Activated naive CD8-positive, alpha-beta T cell treated with anti-CD3 and anti-CD28 coated beads, Interleukin-2, amount 50 U/mL, for 24 hours (primary cell): ENCODE data around the gene DDIT3.

Source experiments
- ATAC-seq: fragments of 150-1000 bp; cut with Tn5 transposase; one replicate; pipeline ENCODE4 v1.10.0; 2021
- DNase-seq: peaks from one replicate; pipeline ENCODE4 v3.0.0; 2021
- H3K27ac Mint-ChIP-seq: one replicate; pipeline ENCODE4 v1.8.0; 2021; ENCODE audit warnings: mild to moderate bottlenecking, mixed read lengths
- H3K27me3 Mint-ChIP-seq: one replicate; pipeline ENCODE4 v1.8.0; 2021; ENCODE audit warnings: mixed read lengths
- H3K36me3 Mint-ChIP-seq: one replicate; pipeline ENCODE4 v1.8.0; 2021; ENCODE audit warnings: low read depth, mixed read lengths
- H3K4me1 Mint-ChIP-seq: one replicate; pipeline ENCODE4 v1.8.0; 2021; ENCODE audit warnings: mixed read lengths
- H3K4me3 Mint-ChIP-seq: one replicate; pipeline ENCODE4 v1.8.0; 2021; ENCODE audit warnings: mild to moderate bottlenecking, moderate library complexity, mixed read lengths
- H3K9me3 Mint-ChIP-seq: one replicate; pipeline ENCODE4 v1.8.0; 2021; ENCODE audit warnings: mixed read lengths

Gene DDIT3

DNA sequence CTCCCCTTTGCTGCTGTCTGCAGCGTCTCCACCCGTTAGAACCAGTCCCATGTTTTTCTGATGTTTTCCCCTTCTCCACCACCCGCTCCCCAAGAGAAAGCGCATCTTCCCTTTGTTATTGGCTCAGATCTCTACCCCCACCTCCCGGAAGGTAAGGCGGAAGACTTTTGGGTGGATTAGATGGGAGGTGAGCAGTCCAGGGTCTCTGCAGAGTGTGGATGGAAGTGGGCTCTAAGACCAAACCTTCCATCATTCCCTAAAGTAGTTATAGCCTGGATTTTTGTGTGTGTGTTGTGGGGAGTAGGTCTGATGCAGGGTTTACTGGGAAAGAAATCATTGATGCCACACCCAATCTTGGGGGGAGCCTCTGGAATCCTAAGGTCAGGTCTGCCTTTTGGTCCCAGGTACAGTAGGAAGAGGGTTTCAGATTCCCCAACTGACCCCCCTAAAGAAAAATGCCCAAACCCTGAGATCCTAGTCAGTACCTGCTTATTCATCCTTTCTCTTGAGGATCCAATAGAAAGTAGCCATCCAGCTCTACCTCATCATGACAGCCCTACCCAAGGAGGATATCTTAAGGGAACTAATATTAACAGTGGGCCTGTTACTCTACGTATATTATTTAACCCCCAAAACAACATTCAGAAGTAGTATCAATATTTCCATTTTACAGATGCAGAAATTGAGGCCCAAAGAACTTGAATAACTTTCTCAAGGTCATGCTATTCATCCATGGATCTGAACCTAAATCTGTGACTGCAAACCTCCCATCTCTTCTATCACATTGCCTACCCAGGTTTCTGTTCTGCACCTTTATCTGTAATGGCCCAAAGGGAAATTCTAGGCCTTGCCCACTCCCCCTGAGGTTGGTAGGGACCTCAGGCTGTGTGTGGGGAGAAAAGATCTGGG lies 30.6 kb upstream of the DDIT3 start:
- ATAC-seq = no peak

DNA sequence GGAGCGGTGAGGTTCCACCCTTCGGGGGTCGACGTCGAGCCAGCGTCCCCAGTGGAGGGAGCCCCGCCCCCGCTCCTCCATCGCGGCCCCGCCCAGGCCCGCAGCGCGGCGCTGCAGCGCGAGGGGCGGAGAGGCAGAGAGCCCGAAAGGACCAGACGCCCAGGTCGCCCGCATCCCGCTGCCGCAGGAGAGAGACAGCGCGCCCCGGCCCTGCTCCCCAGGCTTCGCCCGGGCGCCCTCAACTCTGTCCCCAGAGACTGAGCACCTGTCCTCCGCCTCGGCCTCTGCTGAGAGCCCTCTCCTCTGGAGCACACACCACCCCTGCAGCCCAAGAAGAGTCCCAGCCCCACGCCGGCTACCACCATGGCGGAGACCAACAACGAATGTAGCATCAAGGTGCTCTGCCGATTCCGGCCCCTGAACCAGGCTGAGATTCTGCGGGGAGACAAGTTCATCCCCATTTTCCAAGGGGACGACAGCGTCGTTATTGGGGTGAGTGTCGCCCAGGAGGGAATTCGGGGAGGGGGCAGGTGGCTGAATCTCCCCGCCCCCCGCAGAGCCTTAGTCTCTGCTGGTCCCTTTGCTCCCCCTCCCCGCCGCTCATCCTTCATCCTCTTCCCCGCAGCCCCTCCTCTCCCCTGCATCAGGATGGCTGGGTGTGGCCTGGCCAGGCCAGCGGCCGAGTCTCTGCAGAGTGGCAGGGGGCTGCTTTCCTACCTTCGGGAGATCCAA lies 29.8 kb upstream of the DDIT3 start, which contains the start of gene KIF5A:
KIF5A (plus strand) TSS at position 136 of the 732 bp plus-strand sequence; CDS start at position 364, 228 bp downstream.
- Mint-ChIP-seq H3K9me3 (no peaks in the 10 kb centered on the region), H3K27ac (peak within 1 kb of the TSS; percentile 45), H3K4me3 (peak within 1 kb of the TSS; percentile 78), H3K27me3 (peaks cover 11% of the 10 kb centered on the region), H3K36me3 (peaks cover 8% of the 10 kb centered on the region), H3K4me1 (peaks cover 34% of the 10 kb centered on the region)
- peak; percentile 26 for ATAC-seq
- peak; percentile 71 for DNase-seq

More for the DNA sequence above, 30.6 kb upstream of the DDIT3 start:
- peak overlapping the region; percentile 78 for H3K4me3 Mint-ChIP-seq
- H3K36me3 Mint-ChIP-seq = peaks cover 2% of the 10 kb centered on the region
- H3K4me1 Mint-ChIP-seq = peaks cover 27% of the 10 kb centered on the region
- DNase-seq = no peak
- peak overlapping the region; percentile 45 for H3K27ac Mint-ChIP-seq
- no peaks in the 10 kb centered on the region for H3K9me3 Mint-ChIP-seq
- peaks cover 11% of the 10 kb centered on the region for H3K27me3 Mint-ChIP-seq

DNA sequence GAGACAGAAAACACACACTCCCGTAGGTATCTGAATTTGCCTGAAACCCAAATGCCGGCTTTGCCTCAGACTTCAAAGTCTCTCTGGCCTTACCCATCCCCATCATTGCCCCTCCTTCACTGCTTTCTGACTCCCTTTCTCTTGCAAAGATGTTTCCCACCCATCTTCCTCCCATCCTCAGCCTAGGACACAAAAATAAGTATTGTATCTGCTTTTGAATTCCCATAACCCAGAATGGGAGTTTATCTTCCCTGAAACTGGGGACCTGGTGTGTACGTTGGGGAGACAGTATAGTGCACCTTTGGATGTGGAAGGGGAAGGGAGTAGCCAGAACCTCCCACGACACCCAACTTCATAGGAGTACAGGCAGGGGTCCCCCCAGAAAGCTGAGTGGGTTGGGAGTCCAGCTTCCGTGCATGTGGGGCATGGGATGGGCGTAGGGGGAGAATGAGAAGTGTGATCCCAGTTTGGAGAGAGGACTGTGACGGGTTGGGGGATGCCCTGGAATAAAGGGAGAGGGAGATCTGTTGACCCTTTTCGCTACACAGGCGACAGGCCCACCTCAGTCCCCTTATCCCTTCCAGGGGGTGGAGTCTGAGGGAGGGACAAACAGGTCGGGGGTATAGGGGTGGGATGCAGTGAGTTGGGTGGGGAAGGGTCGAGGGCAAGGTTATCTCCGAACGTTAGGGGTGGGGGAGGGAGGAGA lies 29.0 kb upstream of the DDIT3 start:
- Mint-ChIP-seq H3K9me3 (no peaks in the 10 kb centered on the region), H3K36me3 (peaks cover 8% of the 10 kb centered on the region), H3K4me3 (peak overlapping the region; percentile 78), H3K27ac (no peak overlapping the region), H3K4me1 (peaks cover 39% of the 10 kb centered on the region), H3K27me3 (peaks cover 11% of the 10 kb centered on the region)
- DNase-seq = no peak
- no peak for ATAC-seq

DNA sequence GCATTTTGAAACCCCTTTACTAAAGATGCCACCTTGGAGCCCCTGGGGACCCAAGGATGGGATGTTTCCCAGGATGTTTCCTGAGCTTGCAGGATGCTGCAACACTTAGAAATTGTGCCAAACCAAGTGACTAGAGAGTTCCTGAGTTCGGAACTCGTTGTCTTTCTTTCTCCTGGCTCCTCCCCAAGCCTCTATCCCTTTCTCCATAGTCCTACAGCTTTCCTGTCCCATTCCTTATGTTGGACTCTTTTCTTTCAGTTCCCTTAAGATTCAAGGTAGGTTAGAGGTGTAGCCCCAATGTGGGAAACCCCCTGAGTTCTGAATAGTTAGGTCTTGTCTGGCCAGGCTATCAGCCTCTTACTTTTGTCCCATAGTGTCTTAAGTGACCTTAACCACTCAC lies 28.2 kb upstream of the DDIT3 start:
- no peak overlapping the region for H3K4me3 Mint-ChIP-seq
- DNase-seq (no peak), ATAC-seq (no peak)
- peaks cover 8% of the 10 kb centered on the region for H3K36me3 Mint-ChIP-seq
- H3K27me3 Mint-ChIP-seq = peaks cover 11% of the 10 kb centered on the region
- peaks cover 44% of the 10 kb centered on the region for H3K4me1 Mint-ChIP-seq
- no peak overlapping the region for H3K27ac Mint-ChIP-seq
- no peaks in the 10 kb centered on the region for H3K9me3 Mint-ChIP-seq

DNA sequence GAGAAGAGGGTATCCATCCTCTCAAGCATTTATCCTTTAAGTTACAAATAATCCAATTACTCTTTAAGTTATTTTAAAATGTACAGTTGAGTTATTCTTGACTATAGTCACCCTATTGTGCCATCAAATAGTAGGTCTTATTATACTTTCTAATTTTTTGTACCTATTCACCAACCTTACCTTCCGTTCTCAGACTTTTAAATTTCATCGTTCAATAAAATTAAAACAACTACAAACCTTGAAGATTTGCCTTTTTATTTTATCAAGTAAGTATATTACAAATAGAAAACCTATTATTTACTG lies 27.6 kb upstream of the DDIT3 start:
- Mint-ChIP-seq H3K36me3 (peaks cover 8% of the 10 kb centered on the region), H3K27me3 (peaks cover 11% of the 10 kb centered on the region), H3K4me1 (peaks cover 47% of the 10 kb centered on the region), H3K9me3 (no peaks in the 10 kb centered on the region), H3K4me3 (peak overlapping the region; percentile 99), H3K27ac (no peak overlapping the region)
- ATAC-seq = no peak
- DNase-seq = no peak

DNA sequence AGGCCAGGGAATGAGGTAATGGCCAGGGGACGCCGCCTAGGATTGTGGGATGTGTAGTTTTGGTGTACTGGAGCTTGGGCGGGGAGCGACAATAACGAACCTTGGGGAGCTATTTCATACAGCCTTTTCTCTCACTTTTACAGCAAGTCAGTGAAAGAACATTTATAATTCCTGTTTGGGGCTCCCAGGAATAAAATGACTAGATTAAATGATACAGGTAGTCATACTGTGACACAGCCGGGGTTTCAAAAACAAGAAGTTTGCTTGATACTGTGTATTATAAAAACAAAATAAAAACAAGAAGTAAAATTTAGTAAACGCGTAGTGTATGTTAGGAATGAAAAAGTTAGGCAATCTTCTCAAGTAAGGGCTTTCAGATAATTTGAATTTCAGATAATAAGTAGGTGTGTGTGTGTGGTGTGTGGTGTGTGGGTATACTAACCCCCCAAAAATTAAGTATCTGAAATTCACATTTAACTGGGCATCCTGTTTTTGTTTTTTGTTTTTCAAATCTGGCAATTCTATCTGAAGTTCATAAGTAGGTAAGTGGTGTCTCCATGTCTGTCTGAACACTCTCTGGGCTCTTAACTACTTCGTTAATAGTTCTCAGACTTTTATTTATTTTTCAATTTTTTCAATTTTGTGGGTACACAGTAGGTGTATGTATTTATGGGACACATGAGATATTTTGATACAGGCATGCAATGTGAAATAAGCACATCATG lies 27.1 kb upstream of the DDIT3 start:
- ATAC-seq (no peak), DNase-seq (no peak)
- Mint-ChIP-seq H3K27me3 (peaks cover 11% of the 10 kb centered on the region), H3K27ac (peak overlapping the region; percentile 98), H3K36me3 (peaks cover 10% of the 10 kb centered on the region), H3K4me3 (peak overlapping the region; percentile 99), H3K9me3 (no peaks in the 10 kb centered on the region), H3K4me1 (peaks cover 49% of the 10 kb centered on the region)

DNA sequence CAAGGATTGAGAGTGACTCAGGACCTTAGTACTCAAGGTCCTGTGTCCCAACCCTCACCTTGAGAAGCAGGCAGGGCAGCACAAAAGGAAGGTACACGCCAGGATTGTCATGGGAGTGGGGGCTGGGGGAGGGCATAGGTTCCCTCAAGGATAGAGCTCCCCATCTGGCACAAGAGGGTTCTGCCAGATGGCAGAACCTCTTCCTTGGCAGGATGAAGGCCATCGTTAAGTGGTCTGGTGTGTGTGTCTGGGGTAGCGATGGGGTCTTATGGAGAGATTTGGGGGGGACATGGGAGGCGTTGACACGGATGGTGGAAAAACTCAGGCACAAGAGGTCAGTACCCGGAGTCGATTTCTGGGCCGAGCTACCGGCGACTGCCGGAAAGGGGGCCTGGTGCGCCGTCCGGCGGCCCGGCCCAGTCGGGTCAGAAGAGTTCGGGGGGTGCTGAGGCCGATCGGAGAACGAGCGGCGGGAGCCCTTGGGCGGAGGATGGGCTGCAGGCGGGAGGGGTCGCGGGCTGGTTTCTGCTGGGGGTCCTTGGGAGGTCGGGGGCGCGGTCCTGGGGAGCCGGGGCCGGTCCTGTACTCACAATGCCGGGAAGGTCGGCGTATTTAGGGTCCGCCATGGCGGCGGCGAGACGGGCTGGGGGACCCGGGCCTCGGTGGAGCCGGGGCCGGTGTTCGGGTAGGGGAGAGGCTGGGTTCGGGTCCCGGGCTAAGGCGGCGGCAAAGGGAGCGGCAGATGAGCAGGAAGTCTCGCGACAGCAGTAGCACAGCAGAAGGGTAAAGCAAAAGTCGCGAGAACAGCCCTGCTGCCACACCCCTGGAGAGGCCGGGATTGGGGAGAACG lies 26.3 kb upstream of the DDIT3 start, which contains the start of gene DCTN2:
DCTN2 (minus strand) TSS at position 755 of the 850 bp plus-strand sequence; CDS start at position 626, 129 bp downstream.
- Mint-ChIP-seq H3K27me3 (peaks cover 11% of the 10 kb centered on the region), H3K36me3 (peaks cover 12% of the 10 kb centered on the region), H3K9me3 (no peaks in the 10 kb centered on the region), H3K4me3 (peak within 1 kb of the TSS; percentile 99), H3K27ac (peak within 1 kb of the TSS; percentile 98), H3K4me1 (peaks cover 49% of the 10 kb centered on the region)
- ATAC-seq = peak; percentile 98
- DNase-seq = peak; percentile 92

DNA sequence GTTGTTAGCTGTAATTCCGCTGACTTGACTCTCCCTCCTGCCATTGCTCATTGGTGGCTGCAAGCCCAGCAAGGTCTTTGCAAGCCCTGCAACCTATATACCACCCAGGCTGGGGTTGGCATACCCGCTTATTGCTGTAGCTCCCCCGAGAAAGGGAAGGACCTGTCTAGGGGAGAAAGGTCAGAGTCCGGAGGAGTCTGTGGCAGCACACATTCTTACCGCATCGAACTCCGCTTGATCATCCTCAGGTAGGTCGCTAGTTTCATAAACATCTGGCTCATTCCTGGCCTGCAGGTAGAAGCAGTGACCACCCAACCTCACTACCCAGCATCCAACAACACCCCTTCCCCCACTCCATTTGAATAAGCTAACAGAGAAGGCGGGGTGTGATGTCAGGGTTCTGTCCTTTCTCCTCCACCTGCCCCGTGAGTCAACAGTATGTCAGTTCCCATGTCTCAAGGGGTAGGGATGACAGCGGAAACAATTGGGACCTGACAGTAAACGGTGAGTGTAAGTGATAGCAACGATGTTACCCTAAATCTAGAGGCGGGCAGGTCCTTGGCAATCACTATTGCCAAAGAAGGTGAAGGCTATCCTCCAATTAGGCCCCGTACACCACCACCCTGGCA lies 25.6 kb upstream of the DDIT3 start:
- H3K27me3 Mint-ChIP-seq = peaks cover 11% of the 10 kb centered on the region
- peak; percentile 12 for ATAC-seq
- DNase-seq = peak; percentile 26
- peak overlapping the region; percentile 99 for H3K4me3 Mint-ChIP-seq
- peak overlapping the region; percentile 98 for H3K27ac Mint-ChIP-seq
- H3K4me1 Mint-ChIP-seq = peaks cover 49% of the 10 kb centered on the region
- no peaks in the 10 kb centered on the region for H3K9me3 Mint-ChIP-seq
- H3K36me3 Mint-ChIP-seq = peaks cover 12% of the 10 kb centered on the region

DNA sequence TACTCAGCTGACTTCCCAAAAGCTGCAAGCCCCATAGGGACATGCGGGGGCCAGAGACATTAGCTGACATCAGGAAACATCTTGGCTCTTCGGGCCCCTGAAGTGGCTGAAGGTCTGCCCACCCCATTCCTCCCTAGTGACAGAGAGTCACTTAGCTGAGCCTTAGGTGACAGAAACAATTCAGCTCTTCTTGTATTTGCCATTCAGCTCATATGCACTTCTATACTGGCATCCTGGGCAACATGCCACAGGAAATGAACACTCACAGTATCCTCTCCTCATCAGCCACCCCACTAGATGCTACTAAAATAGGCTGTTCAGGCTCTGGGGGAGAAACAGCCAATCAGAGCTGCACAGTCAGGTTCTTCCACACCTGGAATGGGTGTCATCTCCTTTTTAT lies 23.3 kb upstream of the DDIT3 start:
- DNase-seq (no peak), ATAC-seq (no peak)
- H3K9me3 Mint-ChIP-seq = no peaks in the 10 kb centered on the region
- H3K27ac Mint-ChIP-seq = peak overlapping the region; percentile 22
- peaks cover 13% of the 10 kb centered on the region for H3K36me3 Mint-ChIP-seq
- H3K4me1 Mint-ChIP-seq = peaks cover 37% of the 10 kb centered on the region
- H3K27me3 Mint-ChIP-seq = no peaks in the 10 kb centered on the region
- no peak overlapping the region for H3K4me3 Mint-ChIP-seq

DNA sequence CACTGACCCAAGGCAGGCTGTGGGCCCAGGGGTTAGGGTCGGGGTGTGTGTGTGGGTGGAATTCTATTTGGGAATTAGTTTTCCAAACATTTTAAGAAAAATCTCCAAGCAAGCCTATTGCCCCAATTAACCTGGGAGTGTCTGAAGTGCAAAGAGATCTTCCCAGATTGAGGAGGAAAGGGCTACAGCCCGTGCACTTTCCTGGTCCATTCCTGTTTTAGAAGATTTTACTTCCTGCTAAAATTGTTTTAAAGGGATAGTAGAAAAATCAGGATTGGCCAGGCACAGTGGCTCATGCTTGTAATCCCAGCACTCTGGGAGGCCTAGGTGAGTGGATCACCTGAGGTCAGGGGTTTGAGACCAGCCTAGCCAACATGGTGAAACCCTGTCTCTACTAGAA lies 21.4 kb upstream of the DDIT3 start:
- DNase-seq (no peak), ATAC-seq (no peak)
- Mint-ChIP-seq H3K9me3 (no peaks in the 10 kb centered on the region), H3K36me3 (peaks cover 17% of the 10 kb centered on the region), H3K27me3 (no peaks in the 10 kb centered on the region), H3K27ac (no peak overlapping the region), H3K4me3 (no peak overlapping the region), H3K4me1 (peaks cover 29% of the 10 kb centered on the region)

DNA sequence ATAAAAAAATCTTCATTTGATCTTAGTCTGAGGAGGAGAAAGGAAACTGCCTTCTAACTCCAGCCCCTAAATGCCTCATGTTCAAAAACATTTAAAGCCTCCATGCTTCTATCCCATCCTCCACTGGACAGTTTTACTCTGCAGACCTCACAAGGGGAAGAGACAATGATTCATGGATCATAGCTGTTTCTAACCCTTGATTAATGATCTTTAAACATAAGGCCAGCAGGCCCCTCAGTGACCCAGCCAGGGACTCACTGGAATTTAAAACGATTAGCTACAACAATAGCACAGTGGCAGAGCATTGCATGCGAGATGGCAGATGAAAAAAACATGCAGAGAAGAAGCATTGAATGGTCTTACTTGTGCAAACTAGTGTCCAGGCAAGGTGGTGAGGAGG lies 20.7 kb upstream of the DDIT3 start:
- H3K36me3 Mint-ChIP-seq = peaks cover 19% of the 10 kb centered on the region
- peaks cover 23% of the 10 kb centered on the region for H3K4me1 Mint-ChIP-seq
- H3K27me3 Mint-ChIP-seq = no peaks in the 10 kb centered on the region
- DNase-seq (no peak), ATAC-seq (no peak)
- no peaks in the 10 kb centered on the region for H3K9me3 Mint-ChIP-seq
- H3K27ac Mint-ChIP-seq = no peak overlapping the region
- no peak overlapping the region for H3K4me3 Mint-ChIP-seq

DNA sequence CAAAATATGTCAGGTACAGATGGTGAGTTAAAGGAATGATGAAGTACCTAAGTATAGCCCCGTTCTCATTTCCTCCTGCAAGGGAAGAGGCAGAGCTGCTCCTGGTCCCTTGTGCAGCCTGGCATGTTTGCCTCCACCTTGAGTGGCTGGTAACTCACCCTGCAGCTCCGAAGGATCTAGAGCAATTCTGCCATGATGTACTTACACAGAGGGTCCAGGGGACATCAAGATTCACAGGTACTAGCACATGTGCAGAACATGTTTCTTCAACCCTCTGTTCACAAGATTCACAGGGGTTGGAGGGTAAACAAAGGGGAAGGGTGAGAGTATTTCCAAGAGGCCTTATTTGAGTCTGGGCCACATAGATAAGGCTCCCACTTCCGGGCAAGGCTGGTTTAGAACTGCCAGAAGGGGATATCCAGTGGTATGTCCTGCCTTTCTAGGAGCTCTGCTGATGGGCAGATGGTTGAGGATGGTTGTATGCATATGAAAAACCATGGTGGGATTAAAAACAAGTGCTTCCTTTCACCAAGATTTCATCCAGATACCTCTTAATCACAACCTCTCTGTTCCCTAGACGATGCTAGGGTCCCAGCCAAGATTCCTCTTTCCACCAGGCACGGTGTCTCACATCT lies 18.9 kb upstream of the DDIT3 start:
- Mint-ChIP-seq H3K36me3 (peaks cover 13% of the 10 kb centered on the region), H3K9me3 (no peaks in the 10 kb centered on the region), H3K27ac (no peak overlapping the region), H3K4me3 (no peak overlapping the region), H3K27me3 (no peaks in the 10 kb centered on the region), H3K4me1 (peaks cover 10% of the 10 kb centered on the region)
- DNase-seq (no peak), ATAC-seq (no peak)

DNA sequence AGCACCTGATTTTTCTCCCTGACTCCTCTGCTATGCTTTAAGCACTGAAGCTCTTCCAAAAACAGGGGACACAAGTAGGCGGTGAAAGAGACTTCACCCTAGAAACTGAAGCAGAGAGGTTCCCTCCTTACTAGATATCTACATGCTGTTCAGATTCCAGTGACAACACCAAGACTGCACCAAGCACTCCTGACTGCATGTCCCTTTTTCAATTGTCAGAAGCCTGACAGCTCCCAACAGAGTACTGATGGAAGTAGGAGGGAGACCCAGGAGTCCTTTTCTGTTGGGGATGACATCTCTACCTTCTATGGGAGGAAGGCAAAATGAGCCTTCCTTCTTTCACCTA lies 16.3 kb upstream of the DDIT3 start:
- no peaks in the 10 kb centered on the region for H3K4me1 Mint-ChIP-seq
- ATAC-seq = no peak
- no peak overlapping the region for H3K4me3 Mint-ChIP-seq
- no peak overlapping the region for H3K27ac Mint-ChIP-seq
- H3K9me3 Mint-ChIP-seq = no peaks in the 10 kb centered on the region
- peaks cover 19% of the 10 kb centered on the region for H3K36me3 Mint-ChIP-seq
- DNase-seq = no peak
- no peaks in the 10 kb centered on the region for H3K27me3 Mint-ChIP-seq
